A549 (cell line): ENCODE data around the gene CNTNAP5.

Experiments used
- CBX2 ChIP-seq: fragments of 200-600 bp; sonication (generic); IDR thresholded peaks from 2 replicates; pipeline ENCODE4 v1.6.1; 2016; ENCODE audit warnings: low read depth, mild to moderate bottlenecking, borderline replicate concordance
- CBX8 ChIP-seq: fragments of 200-600 bp; sonication (generic); IDR thresholded peaks from 2 replicates; pipeline ENCODE4 v1.6.1; 2016
- EP300 ChIP-seq, 2 experiments: fragments of >200 bp; sonication (Bioruptor Twin); formaldehyde crosslinking; IDR thresholded peaks; 2 replicates in 1 of 2; 3 replicates in 1 of 2; pipeline ENCODE4 v1.6.1; 2016 to 2017
- JUN ChIP-seq, 2 experiments: fragments of >200 bp; sonication (Bioruptor Twin); formaldehyde crosslinking; IDR thresholded peaks; 2 replicates in 1 of 2; 3 replicates in 1 of 2; pipeline ENCODE4 v1.6.1; 2016 to 2017
- POLR2A ChIP-seq: IDR thresholded peaks from 2 replicates; pipeline ENCODE4 v1.6.1; 2012; ENCODE audit warnings: mild to moderate bottlenecking, low read length
- RFX5 ChIP-seq: fragments of 450-650 bp; IDR thresholded peaks from 2 replicates; pipeline ENCODE4 v1.7.1; 2014; ENCODE audit warnings: antibody characterized with exemption, mild to moderate bottlenecking, moderate library complexity
- SMC3 ChIP-seq: fragments of >200 bp; sonication (Bioruptor Twin); formaldehyde crosslinking; IDR thresholded peaks from 3 replicates; pipeline ENCODE4 v1.6.1; 2018; ENCODE audit warnings: inconsistent platforms
- SREBF2 ChIP-seq: fragments of 450-650 bp; IDR thresholded peaks from 2 replicates; pipeline ENCODE4 v1.6.1; 2014; ENCODE audit warnings: mild to moderate bottlenecking, moderate library complexity
- ZFP36 ChIP-seq: fragments of 450-650 bp; IDR thresholded peaks from 2 replicates; pipeline ENCODE4 v1.6.1; 2014; ENCODE audit warnings: borderline replicate concordance; ENCODE audit not compliant: partially characterized antibody
- TF ChIP-seq, protein P1 (sequence below): fragments of >200 bp; sonication (Bioruptor Twin); formaldehyde crosslinking; IDR thresholded peaks from 3 replicates; pipeline ENCODE4 v1.5.1; 2016
- TF ChIP-seq, protein P2 (sequence below): IDR thresholded peaks from 2 replicates; pipeline ENCODE4 v1.6.1; 2012
- TF ChIP-seq, protein P3 (sequence below): fragments of 200-600 bp; sonication (generic); IDR thresholded peaks from 2 replicates; pipeline ENCODE4 v1.6.1; 2016; ENCODE audit warnings: antibody characterized with exemption, mild to moderate bottlenecking, moderate library complexity
- TF ChIP-seq, protein P4 (sequence below): fragments of 450-650 bp; IDR thresholded peaks from 2 replicates; pipeline ENCODE4 v1.6.1; 2014; ENCODE audit warnings: antibody characterized with exemption

DNA sequence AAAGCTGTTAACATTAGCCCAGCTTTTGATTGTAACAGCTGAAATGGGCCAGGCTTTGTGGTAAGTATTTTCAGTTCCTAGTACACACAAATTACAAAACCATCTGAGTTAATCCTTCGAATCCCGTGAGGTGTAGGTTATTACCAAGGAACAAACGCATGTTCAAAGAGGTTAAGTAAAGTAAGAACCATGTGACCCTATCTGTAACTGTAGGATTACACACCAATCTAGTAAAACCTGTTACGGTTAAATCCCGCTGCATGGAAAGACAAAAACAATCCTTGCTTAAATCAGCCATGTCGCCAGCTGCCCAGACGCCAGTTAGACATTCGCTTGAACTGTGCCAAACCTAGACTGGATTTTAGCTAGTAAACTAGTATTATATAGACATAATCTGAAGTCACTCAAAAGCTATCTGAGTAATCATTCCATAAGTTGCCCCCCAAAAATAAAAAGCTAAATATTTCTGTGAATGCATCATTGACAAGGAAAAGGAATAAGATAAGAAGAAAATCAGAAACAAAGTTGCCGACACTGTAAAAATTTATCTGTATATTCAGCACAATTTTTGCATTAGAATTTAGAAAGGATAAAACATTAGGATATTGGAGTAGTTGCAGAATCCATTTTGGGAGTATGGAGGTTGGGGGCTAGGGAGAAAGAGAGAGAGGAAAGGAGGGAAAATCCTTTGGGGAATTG lies 638.0 kb downstream of the CNTNAP5 start:
- TF ChIP-seq POLR2A: no peak
- TF ChIP-seq JUN (IDR thresholded peaks at IDR 0.05): no peak
- TF ChIP-seq CBX2: no peak
- TF ChIP-seq, protein P1, sequence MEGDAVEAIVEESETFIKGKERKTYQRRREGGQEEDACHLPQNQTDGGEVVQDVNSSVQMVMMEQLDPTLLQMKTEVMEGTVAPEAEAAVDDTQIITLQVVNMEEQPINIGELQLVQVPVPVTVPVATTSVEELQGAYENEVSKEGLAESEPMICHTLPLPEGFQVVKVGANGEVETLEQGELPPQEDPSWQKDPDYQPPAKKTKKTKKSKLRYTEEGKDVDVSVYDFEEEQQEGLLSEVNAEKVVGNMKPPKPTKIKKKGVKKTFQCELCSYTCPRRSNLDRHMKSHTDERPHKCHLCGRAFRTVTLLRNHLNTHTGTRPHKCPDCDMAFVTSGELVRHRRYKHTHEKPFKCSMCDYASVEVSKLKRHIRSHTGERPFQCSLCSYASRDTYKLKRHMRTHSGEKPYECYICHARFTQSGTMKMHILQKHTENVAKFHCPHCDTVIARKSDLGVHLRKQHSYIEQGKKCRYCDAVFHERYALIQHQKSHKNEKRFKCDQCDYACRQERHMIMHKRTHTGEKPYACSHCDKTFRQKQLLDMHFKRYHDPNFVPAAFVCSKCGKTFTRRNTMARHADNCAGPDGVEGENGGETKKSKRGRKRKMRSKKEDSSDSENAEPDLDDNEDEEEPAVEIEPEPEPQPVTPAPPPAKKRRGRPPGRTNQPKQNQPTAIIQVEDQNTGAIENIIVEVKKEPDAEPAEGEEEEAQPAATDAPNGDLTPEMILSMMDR: no peak
- no peak for TF ChIP-seq ZFP36
- TF ChIP-seq EP300 (IDR thresholded peaks at IDR 0.05): no peak
- TF ChIP-seq, protein P2, sequence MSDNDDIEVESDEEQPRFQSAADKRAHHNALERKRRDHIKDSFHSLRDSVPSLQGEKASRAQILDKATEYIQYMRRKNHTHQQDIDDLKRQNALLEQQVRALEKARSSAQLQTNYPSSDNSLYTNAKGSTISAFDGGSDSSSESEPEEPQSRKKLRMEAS: no peak
- TF ChIP-seq SREBF2: no peak
- TF ChIP-seq SMC3: no peak
- TF ChIP-seq, protein P3, sequence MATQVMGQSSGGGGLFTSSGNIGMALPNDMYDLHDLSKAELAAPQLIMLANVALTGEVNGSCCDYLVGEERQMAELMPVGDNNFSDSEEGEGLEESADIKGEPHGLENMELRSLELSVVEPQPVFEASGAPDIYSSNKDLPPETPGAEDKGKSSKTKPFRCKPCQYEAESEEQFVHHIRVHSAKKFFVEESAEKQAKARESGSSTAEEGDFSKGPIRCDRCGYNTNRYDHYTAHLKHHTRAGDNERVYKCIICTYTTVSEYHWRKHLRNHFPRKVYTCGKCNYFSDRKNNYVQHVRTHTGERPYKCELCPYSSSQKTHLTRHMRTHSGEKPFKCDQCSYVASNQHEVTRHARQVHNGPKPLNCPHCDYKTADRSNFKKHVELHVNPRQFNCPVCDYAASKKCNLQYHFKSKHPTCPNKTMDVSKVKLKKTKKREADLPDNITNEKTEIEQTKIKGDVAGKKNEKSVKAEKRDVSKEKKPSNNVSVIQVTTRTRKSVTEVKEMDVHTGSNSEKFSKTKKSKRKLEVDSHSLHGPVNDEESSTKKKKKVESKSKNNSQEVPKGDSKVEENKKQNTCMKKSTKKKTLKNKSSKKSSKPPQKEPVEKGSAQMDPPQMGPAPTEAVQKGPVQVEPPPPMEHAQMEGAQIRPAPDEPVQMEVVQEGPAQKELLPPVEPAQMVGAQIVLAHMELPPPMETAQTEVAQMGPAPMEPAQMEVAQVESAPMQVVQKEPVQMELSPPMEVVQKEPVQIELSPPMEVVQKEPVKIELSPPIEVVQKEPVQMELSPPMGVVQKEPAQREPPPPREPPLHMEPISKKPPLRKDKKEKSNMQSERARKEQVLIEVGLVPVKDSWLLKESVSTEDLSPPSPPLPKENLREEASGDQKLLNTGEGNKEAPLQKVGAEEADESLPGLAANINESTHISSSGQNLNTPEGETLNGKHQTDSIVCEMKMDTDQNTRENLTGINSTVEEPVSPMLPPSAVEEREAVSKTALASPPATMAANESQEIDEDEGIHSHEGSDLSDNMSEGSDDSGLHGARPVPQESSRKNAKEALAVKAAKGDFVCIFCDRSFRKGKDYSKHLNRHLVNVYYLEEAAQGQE: no peak
- TF ChIP-seq, protein P4, sequence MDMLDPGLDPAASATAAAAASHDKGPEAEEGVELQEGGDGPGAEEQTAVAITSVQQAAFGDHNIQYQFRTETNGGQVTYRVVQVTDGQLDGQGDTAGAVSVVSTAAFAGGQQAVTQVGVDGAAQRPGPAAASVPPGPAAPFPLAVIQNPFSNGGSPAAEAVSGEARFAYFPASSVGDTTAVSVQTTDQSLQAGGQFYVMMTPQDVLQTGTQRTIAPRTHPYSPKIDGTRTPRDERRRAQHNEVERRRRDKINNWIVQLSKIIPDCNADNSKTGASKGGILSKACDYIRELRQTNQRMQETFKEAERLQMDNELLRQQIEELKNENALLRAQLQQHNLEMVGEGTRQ: no peak
- no peak for TF ChIP-seq RFX5
- no peak for TF ChIP-seq CBX8
